ENCODE data around the gene KRT14.

Gene KRT14

DNA sequence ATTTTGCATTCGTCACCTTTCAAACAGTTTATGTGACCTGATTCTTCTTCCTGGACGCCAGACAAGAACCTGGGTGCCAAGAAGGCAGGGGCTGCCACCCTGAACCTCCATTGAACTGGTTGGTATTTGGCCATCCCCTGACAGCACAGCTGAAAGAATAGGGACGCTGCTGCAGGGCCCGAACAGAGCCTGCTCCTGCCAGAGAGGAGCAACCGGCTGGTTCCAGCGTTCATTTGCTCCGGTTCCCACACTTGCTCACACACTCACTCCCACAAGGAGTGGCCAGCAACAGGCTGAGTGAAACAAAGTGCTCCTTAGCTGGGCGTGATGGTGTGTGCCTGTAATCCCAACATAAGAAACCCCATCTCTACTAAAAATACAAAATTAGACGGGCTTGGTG, 29.8 kb downstream of the KRT14 start:
- DNase-seq (ENCODE audit: low spot score) = no peak
- TF ChIP-seq, protein P1, sequence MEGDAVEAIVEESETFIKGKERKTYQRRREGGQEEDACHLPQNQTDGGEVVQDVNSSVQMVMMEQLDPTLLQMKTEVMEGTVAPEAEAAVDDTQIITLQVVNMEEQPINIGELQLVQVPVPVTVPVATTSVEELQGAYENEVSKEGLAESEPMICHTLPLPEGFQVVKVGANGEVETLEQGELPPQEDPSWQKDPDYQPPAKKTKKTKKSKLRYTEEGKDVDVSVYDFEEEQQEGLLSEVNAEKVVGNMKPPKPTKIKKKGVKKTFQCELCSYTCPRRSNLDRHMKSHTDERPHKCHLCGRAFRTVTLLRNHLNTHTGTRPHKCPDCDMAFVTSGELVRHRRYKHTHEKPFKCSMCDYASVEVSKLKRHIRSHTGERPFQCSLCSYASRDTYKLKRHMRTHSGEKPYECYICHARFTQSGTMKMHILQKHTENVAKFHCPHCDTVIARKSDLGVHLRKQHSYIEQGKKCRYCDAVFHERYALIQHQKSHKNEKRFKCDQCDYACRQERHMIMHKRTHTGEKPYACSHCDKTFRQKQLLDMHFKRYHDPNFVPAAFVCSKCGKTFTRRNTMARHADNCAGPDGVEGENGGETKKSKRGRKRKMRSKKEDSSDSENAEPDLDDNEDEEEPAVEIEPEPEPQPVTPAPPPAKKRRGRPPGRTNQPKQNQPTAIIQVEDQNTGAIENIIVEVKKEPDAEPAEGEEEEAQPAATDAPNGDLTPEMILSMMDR (IDR thresholded peaks at IDR 0.05; ENCODE audit: borderline replicate concordance, control extremely low read depth, extremely low read depth, insufficient read depth, missing control alignments) = no peak
- in situ Hi-C loops (cut with MboI; ENCODE audit: low sequenced_read_pairs, unreplicated experiment) = no loop called here

DNA sequence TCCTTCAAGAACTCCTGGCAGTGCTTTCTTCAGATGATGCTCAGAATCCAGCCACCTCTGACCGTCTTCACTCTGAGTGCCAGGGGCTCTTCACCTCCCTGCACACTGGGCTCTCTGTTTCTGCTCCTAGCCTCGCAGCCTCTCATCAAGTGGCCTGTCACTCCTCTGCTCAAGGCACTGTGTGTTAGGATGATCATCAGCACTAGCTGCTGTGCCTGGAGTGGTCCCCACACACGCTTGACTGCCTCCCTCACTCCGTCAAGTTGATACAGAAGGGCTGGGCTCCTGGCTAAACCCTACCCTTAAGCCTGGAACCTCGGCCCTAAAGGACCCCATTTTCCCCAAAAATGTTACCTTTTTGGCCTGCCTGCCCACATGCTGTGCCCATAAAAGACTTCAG, 30.4 kb downstream of the KRT14 start:
- TF ChIP-seq, protein P1 (IDR thresholded peaks at IDR 0.05; ENCODE audit: borderline replicate concordance, control extremely low read depth, extremely low read depth, insufficient read depth, missing control alignments) = no peak
- no peak for DNase-seq (ENCODE audit: low spot score)
- in situ Hi-C loops (cut with MboI; ENCODE audit: low sequenced_read_pairs, unreplicated experiment) = no loop called here

DNA sequence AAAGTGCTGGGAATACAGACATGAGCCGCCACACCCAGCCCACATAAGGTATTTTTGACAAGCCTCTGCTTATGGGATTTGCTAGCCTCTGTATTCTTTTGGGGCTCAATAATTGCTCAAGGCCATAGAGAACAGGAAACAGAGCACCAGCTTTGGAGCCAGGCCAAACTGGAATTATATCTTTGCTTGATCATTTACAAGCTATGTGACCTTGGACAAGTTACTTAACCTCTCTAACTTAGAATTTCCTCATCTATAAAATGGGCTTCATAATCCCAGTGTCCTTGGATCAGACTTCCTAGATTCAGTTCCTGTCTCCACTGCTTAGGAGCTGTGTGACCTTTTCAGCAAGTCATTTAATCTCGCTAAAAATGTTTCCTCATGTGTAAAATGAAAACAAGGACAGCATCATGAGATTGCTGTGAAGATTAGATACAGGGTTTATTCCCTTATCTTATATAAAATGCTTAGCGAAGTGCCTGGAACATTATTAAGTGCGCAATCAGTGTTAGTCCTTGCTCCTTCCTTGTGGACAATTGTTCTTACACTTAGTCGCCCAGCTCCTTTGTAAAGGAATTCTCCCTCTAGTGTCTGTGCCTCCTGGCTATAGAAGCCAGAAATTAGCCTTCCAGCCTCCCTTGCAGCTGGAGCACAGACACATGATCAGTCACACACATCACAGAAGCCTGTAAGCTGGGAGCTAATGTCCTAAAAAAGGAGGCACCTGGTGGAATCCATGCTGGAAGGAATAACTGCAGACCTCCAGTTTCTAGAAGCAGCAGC, 31.4 kb downstream of the KRT14 start:
- DNase-seq (ENCODE audit: low spot score) = no peak
- TF ChIP-seq, protein P1 (IDR thresholded peaks at IDR 0.05; ENCODE audit: borderline replicate concordance, control extremely low read depth, extremely low read depth, insufficient read depth, missing control alignments) = no peak
- in situ Hi-C loops (cut with MboI; ENCODE audit: low sequenced_read_pairs, unreplicated experiment) = no loop called here

GRCh38 chr17:41553987-41554680, 32.6 kb downstream of the KRT14 start:
- in situ Hi-C loops (cut with MboI; ENCODE audit: low sequenced_read_pairs, unreplicated experiment) = no loop called here
- DNase-seq (ENCODE audit: low spot score) = no peak
- TF ChIP-seq, protein P1 (IDR thresholded peaks at IDR 0.05; ENCODE audit: borderline replicate concordance, control extremely low read depth, extremely low read depth, insufficient read depth, missing control alignments) = no peak

GRCh38 chr17:41553176-41553575, 33.5 kb downstream of the KRT14 start:
- in situ Hi-C loops (cut with MboI; ENCODE audit: low sequenced_read_pairs, unreplicated experiment) = no loop called here
- DNase-seq (ENCODE audit: low spot score) = no peak
- TF ChIP-seq, protein P1 (IDR thresholded peaks at IDR 0.05; ENCODE audit: borderline replicate concordance, control extremely low read depth, extremely low read depth, insufficient read depth, missing control alignments) = no peak

DNA sequence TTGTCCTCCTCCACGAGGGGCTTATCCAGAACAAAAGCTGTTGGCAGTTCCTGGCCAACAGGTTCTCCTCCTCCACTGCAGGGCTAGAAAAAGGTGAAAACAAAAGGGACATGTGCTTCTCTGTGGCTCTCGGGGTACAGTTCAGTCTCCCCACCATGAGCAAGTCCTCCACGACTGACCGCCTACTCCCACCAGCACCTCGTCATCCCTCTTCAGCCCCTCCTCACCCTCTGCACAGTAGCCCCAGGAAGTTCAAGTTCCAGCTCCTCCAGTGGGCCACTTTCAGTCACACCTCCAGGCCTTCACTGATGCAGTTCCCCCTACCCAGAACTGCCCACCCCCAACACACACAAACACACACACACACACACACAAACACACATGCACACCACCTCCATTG, 34.2 kb downstream of the KRT14 start:
- in situ Hi-C loops (cut with MboI; ENCODE audit: low sequenced_read_pairs, unreplicated experiment) = no loop called here

More for the DNA sequence above, 34.2 kb downstream of the KRT14 start:
- no peak for DNase-seq (ENCODE audit: low spot score)
- TF ChIP-seq, protein P1 (IDR thresholded peaks at IDR 0.05; ENCODE audit: borderline replicate concordance, control extremely low read depth, extremely low read depth, insufficient read depth, missing control alignments) = no peak

All from GM13976 (cell line).